B cell (primary cell): ENCODE measurements around the gene FCHO2.

ENCODE experiments used
- EZH2 ChIP-seq: IDR thresholded peaks from 2 replicates; pipeline ENCODE4 v1.6.1; 2012; ENCODE audit warnings: borderline replicate concordance, low read depth, mild to moderate bottlenecking, moderate library complexity, low read length; ENCODE audit not compliant: insufficient read depth, poor library complexity, severe bottlenecking
- TF ChIP-seq, protein P1 (sequence below): fragments of 200-600 bp; IDR thresholded peaks from one replicate; pipeline ENCODE4 v1.8.0; 2022; ENCODE audit warnings: antibody characterized with exemption, mild to moderate bottlenecking

DNA sequence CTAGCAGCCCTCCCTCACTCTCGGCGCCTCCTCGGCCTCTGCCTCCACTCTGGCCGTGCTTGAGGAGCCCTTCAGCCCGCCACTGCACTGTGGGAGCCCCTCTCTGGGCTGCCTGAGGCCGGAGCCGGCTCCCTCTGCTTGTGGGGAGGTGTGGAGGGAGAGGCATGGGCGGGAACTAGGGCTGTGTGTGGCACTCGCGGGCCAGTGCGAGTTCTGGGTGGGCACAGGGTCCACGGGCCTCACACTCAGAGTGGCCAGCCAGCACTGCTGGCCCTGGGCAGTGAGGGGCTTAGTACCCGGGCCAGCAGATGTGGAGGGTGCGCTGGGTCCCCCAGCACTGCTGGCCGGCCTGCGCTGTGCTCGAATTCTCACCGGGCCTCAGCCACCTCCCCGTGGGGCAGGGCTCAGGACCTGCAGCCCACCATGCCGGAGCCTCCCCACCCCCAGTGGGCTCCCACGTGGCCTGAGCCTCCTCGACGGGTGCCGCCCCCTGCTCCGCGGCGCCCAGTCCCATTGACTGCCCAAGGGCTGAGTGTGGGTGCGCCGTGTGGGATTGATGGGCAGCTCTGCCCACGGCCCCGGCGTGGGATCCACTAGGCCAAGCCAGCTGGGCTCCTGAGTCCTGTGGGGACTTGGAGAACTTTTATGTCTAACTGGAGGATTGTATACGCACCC is 30.4 kb upstream of the FCHO2 start:
- no peak for TF ChIP-seq EZH2
- TF ChIP-seq, protein P1, sequence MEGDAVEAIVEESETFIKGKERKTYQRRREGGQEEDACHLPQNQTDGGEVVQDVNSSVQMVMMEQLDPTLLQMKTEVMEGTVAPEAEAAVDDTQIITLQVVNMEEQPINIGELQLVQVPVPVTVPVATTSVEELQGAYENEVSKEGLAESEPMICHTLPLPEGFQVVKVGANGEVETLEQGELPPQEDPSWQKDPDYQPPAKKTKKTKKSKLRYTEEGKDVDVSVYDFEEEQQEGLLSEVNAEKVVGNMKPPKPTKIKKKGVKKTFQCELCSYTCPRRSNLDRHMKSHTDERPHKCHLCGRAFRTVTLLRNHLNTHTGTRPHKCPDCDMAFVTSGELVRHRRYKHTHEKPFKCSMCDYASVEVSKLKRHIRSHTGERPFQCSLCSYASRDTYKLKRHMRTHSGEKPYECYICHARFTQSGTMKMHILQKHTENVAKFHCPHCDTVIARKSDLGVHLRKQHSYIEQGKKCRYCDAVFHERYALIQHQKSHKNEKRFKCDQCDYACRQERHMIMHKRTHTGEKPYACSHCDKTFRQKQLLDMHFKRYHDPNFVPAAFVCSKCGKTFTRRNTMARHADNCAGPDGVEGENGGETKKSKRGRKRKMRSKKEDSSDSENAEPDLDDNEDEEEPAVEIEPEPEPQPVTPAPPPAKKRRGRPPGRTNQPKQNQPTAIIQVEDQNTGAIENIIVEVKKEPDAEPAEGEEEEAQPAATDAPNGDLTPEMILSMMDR: no peak
